HG03565 (cell line): Measurements from ENCODE around the gene PTPN3.
"Not testable (repeated sequence)": the region's sequence is repeated elsewhere in the genome, so short reads cannot be mapped to it uniquely, and the experiment has no call there.

Experiments used
- ATAC-seq: cut with Tn5 transposase; IDR thresholded peaks from one replicate; pipeline ENCODE4 v1.9.1; 2021; ENCODE audit warnings: mild to moderate bottlenecking, moderate library complexity; ENCODE audit not compliant: unreplicated experiment

PTPN3 gene

DNA sequence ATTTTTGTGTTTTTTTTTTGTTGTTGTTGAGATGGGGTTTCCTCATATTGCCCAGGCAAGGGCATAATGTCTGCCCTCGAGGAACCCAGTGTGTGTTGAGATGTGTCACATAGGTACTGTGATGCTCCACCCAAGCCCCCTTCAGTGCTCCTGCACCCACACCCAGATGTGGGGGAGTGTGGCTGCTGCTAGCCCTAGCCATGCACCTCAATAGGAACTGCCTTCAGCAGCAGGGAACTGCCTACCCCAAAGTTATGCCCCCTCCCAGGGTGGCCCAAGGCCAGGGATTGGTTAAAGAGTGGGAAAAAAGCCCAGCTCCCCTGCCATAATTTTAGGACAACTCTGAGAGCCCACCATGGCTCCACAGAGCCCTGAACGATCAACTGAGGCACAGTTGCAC lies 143.9 kb downstream of the PTPN3 start:
- no peak for ATAC-seq

DNA sequence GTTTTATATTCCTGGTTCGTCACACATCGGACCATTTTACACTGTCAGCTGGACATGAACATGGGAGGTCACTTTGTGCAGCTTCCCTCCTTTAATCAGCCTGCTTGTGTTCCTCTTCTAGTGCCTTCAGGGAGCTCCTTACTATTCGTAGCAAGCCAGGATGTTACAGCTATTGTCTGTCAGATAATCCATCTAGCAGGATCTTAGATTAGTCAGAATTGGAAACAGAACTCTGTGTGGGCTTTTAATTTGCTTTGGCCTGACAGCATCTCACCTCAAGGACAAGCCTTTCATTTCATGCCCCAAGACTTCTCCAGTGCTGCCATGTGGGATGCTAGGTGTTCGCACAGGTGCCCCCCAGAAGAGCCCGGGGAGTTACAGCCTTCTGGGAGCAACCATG lies 147.1 kb downstream of the PTPN3 start:
- ATAC-seq, result no peak

DNA sequence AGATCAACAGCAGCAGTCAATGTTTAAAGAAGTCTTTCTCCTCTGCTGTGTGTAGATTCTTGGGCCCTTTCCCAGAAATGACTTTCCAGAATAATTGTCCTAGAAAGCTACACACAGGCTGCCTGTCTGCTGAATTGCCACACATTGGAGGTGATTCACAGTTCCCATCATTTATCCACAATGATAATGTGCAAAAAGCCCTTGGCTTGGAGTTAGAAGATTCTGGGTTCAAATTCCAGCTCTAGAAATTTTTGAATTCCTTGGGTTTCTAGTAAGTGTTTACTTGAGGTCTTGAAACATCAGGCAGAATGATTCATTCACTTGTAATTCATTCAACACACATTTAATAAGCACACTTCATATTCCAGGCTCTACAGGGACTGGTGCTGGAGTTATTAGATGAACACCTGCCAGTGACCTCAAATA lies 148.7 kb downstream of the PTPN3 start:
- no peak for ATAC-seq

DNA sequence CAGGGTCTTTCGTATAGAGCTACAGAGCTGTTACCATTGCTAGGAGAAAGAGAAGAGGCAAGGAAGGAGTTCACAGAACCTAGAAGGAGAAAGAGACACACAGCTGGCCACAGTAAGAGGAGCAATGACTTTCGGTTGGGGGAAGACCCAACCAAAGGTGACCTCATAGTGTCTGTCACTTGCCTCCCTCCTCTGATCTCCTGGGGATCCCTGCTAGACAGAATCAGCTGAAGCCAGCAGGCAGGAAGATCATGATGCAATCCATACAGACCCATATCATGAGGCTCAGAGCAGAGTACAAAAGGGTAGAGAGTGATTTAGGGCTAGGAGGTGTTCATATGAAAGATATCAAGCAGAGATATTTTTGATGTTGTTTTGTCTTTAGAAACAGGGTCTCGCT lies 151.2 kb downstream of the PTPN3 start:
- no peak for ATAC-seq

DNA sequence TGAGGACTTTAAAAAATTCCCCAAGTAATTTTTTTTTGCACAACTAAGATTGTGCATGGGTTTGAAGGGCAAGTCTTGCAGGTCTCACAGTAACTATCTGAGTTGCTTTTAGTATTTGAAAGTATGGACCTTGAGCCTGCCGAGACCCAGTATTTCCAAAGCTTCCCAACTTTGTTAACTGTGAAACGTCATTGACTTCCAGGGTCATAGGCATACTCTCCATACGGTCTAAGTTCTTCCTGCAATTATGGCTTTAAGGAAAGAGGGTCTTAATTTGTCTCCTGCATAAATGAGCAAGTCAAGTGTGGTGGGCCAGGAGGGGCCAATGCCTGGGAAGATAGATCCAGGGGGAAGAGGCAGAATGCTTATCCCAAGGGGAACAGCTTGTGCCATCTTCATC lies 153.2 kb downstream of the PTPN3 start:
- no peak for ATAC-seq

DNA sequence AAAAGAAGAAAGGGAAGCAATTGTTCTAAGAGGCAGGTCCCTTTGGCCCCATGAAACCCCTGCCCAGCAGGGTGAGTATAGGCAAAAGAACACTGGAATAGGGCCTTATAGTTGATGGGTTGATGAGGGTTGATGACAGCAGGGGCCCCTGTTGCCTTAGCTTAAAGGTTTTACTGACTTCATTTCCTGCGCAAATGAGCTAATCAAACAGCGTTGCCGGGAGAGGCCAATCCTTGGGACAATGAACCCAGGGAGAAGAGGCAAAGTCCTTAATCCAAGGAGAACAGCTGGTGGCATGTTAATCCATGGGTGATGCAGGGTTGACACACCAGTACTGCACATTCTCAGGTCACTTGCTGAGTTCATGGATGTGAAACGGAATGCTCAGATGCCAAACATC lies 155.2 kb downstream of the PTPN3 start:
- no peak for ATAC-seq

DNA sequence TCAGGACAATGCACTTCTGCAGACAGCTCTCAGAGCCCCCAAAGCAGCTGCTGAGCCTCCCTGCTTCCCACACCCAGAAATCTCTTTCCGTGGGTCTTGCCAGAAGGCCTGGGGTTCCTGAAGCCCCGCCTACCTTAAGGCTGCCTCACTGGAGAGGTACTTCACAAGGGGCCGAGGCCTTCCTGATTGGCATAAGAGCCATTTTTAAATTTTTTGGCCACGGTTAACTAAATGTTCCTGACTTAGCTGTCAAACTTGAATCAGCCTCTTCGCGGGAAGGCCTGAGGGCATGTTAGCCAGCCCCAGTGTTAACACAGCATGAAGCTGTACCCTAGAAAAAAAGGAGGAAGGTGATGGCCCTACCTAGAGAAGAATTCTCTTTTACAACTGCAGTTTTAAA lies 156.5 kb downstream of the PTPN3 start:
- no peak for ATAC-seq

DNA sequence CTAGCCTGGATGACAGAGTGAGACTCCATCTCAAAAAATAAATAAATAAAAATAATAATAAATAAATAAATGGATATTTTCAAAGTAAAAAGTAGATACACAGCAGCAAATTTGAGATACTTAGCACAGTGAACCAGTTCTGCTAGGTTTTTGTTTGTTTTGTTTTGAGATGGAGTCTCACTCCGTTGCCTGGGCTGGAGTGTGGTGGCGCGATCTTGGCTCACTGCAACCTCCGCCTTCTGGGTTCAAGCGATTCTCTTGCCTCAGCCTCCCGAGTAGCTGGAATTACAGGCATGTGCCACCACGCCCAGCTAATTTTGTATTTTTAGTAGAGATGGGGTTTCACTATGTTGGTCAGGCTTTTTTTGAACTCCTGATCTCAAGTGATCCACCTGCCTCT lies 157.1 kb downstream of the PTPN3 start:
- not testable (repeated sequence) for ATAC-seq

DNA sequence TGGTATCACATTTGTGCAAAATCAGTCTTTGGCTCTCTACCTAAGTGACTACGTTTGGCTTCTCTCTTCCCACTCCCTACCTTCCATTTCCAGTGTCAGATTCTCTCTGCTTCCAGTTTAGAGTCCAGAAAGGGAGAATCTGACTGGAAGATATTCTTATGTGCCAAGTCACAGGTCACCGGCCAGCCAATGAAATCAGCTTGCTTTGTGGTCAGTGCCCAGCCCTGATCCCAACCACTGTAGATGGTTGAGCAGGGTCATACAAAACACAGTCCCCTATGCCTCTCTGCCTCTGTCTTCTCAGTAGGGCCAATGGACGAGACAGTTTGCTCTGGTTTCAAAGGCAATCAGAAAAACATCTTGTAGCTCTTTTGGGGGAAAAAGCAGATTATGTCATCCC lies 161.7 kb downstream of the PTPN3 start:
- ATAC-seq, result no peak

DNA sequence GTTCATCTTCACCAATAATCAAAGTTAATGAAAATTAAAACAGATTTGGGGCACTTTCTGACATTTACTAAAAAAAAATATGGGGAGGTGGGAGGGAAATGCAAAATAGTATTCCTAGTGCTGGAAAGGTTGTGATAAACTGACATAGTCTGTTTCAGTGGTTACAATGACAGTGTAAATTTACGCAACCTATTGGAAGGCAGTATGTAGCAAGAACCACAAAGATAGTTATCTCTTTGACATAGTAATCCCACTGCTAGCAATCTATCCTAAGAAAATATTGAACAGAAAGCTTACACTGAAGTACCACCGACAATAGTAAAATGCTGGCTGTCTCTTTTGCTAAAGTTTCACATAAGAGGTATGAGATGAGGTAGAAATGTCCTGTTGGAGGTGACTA lies 162.2 kb downstream of the PTPN3 start:
- no peak for ATAC-seq

DNA sequence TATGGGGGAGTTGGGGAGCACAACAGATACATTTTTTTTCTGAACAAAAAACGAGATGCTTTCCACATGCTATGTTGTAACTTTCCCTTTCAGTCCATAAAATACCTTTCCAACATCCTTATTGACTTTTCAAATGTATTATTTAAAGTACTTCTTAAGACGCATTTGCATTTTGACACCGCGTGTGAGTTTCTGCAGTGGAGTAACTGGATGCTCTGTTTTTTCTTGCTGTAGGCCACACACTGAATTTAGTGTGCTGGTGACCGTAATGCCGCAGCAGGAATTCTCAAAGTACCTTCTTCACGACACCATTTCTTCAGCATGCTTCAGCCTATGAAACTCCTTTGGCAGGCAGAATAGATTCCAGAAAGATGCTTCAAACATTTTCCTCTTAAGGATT lies 163.0 kb downstream of the PTPN3 start:
- ATAC-seq, result no peak

DNA sequence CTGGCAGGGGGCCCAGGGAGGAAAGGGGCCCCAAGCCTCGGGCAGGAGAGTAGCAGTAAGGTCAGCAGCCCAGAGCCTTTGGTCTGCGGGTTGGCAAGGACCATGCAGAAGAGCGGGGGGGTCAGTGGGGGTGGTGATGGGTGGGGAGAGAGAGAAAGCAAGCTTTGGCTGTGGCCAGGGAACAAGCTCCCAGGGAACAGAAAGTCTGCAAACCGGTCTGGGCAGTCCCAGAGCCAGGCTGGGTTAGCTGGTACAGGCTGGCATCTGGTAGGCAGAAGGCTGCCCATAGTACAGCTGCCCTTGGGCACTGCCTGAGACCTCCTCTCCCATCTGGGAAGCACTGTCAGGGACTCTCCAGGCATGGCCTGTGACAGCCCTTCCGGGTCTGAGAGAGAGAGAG lies 166.8 kb downstream of the PTPN3 start:
- no peak for ATAC-seq

DNA sequence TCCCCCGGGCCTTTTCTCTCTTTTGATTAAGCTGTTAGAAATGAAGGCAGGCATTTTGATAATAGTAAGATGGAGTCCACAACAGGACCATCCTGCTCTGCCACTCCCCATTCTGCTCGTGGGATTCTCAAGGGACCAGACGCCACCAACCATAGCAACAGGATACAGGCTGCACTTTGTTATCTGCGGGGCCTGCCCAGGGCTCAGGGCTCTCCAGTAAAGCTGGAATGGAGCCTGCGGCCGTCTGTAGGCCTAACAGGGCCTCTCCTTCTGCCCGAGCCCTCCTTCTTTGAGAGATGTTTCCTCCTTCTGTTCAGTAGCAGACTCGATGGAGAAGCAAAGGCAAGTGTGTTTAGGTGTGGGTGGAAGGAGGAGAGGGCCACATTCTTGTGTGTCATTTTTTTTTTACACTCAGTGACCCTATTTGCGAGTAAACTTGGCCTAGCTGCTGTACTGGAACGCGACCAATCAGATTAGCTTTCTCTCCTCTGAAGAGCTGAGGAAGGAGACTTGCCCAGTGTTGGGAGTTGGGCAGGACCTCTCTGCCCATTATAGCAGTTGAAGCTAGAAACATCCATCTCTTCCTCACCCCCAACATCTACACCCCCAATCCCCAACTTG lies 168.4 kb downstream of the PTPN3 start:
- ATAC-seq, result no peak

DNA sequence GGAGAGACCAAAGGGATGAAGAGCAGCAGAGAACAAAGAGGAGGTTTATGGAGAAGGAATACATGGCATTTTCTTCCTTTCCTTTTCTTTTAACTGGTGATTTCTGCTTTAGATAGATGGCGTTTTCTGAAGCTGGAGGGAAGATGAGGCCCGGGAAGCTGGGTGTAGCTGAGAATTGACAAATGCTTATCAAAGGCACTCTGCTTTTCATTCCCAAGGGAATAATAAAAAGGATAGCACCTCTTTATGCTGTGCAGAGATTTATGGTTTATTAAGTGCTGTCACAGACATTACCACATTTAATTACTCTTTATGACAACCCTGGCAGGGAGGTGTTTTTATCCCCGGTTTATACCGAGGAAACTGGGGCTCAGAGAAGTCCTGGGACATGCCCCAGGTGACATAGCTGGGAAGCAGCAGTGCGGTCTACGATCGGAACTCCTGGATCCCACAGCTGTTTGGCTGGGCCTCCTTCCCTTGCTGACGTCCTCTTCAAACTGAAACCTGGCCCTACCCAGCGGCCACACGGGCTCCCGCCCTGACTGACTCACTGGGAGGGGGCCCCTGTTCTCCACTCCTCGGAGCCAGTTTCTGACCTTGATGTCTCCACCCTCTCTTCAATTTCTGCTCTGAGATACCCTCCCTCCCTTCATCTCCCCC lies 169.0 kb downstream of the PTPN3 start:
- ATAC-seq, result no peak
